ENCODE measurements around the gene TMEM9.

Gene TMEM9

DNA sequence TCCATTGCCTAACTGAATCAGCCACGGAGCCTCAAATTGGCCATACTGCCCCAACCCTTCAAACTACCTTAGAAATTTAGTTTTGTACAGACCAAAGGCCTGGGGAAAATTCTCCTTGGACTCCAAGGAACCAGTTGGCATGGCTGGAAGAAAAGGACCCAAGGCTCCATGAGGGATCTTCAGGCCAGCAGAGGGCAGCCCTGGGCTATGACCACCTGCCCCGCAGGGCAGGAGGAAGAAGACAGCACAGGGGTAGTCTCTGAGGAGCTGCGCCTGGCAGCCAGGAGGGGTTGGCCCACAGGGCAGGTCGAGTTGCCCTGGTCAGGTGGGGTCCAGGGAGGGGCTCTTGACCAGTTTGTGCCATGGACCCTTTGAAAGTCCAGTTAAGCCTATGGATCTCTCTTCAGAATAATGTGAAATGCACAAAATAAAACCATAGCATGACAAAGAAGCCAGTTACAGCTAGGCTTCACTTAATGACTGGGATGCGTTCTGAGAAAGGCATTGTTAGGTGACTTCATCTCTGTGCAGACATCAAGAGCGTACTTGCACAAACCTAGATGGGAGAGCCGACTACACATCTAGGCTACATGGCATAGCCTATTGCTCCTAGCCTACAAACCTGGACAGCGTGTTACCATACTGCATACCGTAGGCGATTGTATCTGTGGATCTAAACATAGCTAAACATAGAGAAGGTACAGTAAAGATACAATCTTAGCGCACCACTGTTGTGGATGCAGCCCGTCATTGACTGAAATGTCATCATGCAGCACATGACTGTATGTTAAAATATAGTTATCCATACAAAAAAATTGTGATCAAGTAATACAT, 68.2 kb downstream of the TMEM9 start:
- in situ Hi-C loops (cut with MboI; ENCODE audit: low sequenced_read_pairs) = no loop called here
